GM19043 (cell line): ENCODE data around the gene SYTL3.
"Not testable (repeated sequence)": the region's sequence is repeated elsewhere in the genome, so short reads cannot be mapped to it uniquely, and the experiment has no call there.

Experiments used
- ATAC-seq: cut with Tn5 transposase; IDR thresholded peaks from one replicate; pipeline ENCODE4 v1.9.1; 2021; ENCODE audit warnings: low read depth; ENCODE audit not compliant: unreplicated experiment

The SYTL3 gene

DNA sequence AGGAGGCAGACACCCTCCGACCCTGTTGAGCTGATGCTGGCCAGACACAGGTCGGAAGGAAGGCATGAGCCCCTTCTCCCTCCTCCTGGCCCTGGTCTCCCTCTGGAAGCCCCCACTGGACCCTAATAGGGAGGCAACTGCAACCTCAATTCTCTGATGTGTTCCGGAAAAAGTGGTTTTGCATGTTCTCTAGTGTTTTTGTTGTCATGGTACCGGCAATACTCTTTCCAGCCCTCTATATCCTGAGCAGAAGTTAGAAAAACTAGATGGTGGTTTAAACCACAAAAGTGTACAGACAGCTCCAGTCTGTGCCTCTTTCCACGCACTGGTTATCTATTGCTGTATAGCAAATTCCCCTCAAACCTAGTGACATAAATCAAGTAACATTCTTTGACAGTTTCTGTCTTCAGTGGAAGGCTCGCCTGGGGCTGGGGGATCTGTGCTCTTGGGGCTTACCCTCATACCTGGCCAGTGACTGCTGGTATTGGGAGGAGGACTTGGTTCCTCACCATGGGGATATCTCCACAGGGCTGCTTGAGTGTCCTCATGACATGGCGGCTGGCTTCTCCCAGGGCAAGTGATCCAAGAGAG, 37.0 kb downstream of the SYTL3 start:
- ATAC-seq = peak; percentile 76

DNA sequence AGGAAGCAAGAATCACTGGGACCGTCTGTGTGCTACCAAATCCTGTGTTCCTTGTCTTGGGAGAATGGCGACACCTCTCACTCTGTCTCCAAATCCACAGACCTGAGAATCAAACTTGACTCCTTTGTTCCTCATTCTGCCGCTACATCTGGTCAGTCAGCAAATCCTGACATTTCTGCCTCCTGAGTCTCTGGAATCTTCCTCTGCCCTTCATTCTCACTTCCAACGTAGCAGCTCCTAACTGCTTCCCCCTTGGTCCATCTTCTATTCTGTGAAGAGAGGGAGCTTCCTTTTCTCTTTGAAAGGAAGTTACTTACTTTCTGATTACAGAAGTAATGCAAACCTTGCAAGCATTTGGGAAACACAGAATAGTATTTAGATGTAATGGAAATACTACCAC, 37.7 kb downstream of the SYTL3 start:
- ATAC-seq = no peak

DNA sequence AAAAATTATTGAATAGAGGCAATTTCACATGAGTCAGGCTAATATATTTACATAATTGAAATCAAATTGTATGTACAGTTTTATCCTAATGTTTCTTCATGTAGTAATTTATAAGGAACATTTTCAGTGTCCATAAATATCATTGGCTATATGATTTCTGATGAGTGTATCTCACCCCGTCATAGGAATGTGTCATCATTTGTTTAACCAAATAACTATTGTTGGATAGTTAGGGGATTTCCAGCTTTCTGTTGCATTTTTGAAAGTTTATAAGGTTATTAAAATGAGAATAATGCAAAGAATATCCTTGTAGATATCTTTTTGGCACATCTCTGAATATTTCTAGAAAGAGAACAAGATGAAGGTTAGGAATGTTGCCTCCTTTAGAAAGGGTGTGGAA, 39.0 kb downstream of the SYTL3 start:
- no peak for ATAC-seq

GRCh38 chr6:158694913-158695312, 45.1 kb downstream of the SYTL3 start:
- ATAC-seq = no peak

DNA sequence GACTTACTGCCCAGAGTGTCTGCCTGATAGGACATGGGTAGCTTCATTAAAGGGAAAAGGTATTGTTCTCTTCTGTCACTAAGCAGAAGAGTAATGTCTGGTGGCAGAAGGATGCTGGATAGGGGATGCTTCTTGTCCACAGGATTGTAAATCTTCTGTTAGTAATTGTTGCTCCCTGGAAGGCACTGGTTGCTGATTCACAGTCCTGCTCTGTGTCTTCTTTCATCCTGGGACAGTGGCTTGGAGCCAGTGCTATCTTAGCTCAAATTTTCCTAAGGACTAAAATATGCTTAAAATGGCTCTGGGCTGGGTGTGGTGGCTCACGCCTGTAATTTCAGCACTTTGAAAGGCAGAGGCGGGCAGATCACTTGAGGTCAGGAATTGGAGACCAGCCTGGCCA, 48.0 kb downstream of the SYTL3 start:
- ATAC-seq = no peak

GRCh38 chr6:158698931-158699330, 49.1 kb downstream of the SYTL3 start:
- no peak for ATAC-seq

DNA sequence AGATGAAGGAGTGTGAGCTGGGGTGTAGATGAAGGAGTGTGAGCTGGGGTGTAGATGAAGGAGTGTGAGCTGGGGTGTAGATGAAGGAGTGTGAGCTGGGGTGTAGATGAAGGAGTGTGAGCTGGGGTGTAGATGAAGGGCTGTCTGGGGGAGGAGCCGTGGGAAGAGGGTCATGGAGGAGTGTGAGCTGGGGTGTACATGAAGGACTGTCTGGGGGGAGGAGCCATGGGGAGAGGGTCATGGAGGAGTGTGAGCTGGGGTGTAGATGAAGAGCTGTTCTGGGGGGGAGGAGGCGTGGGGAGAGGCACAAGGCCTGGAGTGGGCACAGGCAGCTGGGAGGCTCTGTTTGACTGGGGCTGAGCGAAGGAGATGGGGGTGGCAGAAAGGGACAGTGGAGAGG, 51.4 kb downstream of the SYTL3 start:
- not testable (repeated sequence) for ATAC-seq

DNA sequence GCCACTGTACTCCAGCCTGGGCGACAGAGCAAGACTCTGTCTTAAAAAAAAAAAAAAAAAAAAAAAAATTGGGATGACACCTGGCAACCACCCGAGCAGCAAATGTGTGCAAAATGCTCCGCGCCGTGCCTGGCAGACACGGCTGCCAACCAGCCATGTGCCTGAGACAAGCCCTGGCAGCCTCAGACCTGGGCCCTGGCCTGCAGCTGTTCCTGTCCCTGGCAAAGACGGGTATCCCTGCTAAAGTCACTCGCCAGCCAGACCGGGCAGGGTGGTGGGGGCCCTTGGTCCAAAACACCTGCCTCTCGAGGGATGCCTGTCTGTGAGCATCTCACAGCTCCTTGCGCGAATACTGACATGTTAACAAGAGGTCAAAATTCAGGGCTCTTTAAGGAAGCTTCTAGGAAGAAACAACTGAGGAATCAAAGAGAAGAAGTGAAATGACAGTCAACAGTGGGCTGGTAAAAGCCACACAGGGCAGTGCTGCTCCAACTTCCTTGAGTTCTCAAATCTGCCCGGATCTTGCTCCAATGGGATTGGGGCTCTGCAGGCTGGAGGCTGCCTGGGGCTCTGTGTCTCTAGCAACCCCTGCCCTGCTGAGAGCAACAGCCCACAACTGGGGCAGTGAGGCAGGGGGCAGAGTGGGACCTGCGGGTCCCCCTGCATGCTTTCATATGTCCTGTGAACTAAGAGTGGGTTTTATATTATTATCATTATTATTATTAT, 53.4 kb downstream of the SYTL3 start:
- no peak for ATAC-seq

DNA sequence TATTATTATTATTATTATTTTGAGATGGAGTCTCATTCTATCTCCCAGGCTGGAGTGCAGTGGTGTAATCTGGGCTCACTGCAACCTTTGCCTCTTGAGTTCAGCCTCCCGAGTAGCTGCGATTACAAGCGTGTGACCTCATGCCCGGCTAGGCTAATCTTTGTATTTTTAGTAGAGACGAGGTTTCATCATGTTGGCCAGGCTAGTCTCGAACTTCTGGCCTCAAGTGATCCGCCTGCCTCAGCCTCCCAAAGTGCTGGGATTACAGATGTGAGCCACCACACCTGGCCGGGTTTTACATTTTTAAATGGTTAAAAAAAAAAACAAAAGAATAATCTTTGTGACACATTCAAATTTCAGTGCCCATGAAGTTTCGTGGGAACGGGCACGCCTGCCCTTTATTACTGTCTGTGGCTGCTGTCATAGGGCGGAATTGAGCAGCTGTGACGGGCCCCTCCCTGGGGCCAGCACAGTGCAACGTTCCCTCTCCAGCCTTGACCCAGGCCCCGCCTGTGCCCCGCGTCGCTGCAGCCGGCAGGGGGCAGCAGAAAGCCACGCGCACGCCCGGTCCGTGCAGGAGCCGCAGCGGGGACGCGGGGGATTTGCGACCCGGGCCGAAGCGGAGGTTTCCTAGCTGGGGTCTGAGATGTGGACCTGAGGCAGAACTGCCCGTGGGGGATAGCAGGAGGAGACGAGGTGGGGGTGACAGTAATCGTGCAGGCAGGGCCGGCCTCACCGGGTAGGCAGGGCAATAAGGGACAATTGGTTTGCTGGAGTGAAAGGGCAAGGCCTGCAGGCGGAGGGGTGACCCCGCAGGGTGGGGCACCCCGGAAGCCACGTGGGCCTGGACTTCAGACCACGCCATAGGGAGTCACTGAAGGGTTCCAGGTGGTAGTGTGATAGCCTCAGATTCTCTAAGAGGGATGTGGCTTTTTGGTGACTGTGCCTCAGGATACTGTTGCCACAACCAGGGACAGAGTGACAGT, 54.3 kb downstream of the SYTL3 start:
- ATAC-seq = peak; percentile 92

DNA sequence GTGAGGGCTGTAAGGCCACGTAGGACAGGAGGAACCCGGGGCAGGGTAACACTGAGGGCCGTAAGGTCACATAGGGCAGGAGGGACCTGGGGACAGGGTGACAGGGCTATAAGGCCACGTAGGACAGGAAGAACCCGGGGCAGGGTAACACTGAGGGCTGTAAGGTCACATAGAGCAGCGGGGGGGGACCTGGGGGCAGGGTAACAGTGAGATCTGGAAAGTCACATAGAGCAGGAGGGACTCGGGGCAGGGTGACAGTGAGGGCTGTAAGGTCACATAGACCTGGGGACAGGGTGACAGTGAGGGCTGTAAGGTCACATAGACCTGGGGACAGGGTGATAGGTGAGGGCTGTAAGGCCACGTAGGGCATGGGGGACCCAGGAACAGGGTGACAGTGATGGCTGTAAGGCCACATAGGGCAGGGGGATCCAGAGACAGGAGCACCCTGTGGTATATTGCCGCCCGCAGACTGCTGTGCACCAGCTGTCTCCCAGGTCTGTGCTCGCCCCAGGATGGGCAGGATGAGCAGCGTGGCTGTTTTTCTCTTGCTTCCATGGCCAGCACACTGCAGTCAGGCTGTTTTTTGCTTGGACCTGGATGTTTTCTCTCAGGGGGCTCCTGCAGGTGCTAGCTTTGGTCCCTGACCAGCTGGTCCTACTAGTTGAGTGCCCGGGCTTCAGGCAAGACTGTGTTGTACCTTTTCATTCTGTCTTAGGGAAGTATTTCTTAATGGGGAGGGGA, 55.7 kb downstream of the SYTL3 start:
- no peak for ATAC-seq

GRCh38 chr6:158706369-158706982, 56.6 kb downstream of the SYTL3 start:
- ATAC-seq = no peak

DNA sequence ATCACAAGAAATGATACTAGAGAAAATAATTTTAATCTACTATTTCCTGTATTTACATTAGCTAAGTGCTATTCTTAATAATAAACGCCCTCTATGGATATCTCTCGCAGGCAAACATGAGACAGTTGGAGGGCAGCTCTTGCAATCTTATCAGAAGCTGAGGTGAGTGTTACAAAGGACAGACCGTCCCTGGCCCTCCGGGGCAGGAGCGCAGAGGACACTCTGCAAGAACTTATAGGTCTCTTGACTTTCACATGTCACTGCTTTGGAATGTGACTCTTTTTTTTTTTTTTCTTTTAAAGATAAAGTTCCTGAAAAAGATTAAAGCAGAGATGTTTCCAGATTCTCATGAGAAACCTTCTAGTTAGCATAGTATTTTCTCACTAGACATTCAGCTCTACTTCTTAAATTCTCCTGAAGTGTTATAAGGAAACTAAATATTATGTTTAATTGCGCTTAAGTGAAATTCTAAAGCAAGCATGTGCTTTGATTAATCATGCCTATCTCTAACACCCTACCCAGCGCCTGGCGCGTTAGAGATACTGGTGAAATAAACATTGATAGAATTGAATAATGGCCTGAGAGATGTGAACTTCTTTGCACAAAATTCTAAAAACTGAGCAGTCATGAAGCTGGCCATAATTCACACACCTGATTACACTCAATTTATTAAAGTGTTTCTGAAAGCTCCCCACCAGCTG, 57.4 kb downstream of the SYTL3 start:
- no peak for ATAC-seq

- no peak for ATAC-seq
These were observed 58.0 kb downstream of the SYTL3 start for GRCh38 chr6:158707821-158708195.

- no peak for ATAC-seq
These were observed 58.4 kb downstream of the SYTL3 start for GRCh38 chr6:158708239-158708638.

- no peak for ATAC-seq
These were observed 60.0 kb downstream of the SYTL3 start for GRCh38 chr6:158709809-158710208.

GRCh38 chr6:158711264-158711663, 61.4 kb downstream of the SYTL3 start:
- no peak for ATAC-seq

GRCh38 chr6:158713469-158713868, 63.6 kb downstream of the SYTL3 start:
- no peak for ATAC-seq

DNA sequence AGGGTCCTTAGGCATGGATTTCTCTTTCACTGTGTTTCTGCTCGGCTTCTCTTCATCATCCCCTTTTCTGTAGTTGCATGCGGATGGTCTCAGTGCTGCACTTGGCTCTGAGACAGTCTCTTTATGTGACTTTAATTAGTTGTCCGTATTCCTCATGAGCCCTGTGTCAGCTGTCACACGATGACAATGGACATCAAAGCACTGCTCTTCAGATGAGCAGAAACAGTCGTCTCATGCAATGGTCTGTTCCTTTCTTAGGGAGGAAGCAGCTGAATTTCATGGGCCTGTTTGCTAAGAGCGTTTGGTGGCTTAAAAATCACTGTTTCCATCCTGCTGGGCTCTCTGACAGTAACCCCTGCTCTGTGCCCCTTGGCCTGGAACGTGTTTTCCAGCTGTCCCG, 64.9 kb downstream of the SYTL3 start:
- no peak for ATAC-seq
